GM19099 (cell line): ENCODE measurements around the gene CES5A.

ENCODE experiments used
- POLR2A ChIP-seq: IDR thresholded peaks from 3 replicates; pipeline ENCODE4 v1.6.1; 2011; ENCODE audit warnings: low read depth; ENCODE audit not compliant: insufficient read length; ENCODE audit errors: extremely low read depth

CES5A gene

GRCh38 chr16:55900616-55901393 is 25.6 kb upstream of the CES5A start:
- no peak for TF ChIP-seq POLR2A

GRCh38 chr16:55899857-55900256 is 24.7 kb upstream of the CES5A start:
- TF ChIP-seq POLR2A = no peak

GRCh38 chr16:55898592-55898991 is 23.4 kb upstream of the CES5A start:
- no peak for TF ChIP-seq POLR2A

DNA sequence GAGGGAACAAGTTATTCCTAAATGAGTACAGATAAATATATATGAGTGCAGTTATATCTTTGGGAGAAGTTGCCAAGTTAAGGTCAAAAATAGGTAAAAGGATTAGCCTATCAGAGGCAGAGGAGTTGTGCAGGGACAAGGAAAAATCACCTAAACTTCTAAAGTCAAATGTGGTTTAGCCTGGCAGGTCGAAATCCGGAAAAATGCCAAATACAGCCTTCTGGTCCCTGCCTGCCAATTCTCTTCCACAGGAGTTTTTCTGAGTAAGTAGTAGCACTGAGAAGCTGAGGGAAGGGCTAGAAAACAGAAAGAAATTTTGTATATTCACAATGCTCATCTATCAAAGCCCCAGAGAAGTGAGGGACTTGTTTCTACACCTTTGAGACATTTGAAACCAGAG is 17.6 kb upstream of the CES5A start:
- no peak for TF ChIP-seq POLR2A

DNA sequence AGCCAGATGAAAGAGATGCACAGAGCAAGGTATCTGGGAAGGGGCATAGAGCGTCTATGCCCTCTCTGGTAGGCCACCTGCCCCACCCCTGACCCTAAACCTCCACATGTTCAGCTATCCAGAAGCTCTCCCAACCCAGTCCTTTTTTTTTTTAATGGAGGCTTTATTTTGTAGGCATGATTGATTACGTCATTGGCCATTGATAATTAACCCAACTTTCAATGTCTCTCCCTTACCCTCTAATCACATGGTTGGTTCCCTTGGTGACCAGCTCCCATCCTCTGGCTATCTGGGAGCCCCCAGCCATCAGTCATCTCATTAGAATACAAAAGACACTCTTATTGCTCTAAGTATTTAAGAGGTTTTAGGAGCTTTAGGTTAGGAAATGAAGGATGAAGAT is 14.3 kb upstream of the CES5A start:
- no peak for TF ChIP-seq POLR2A

DNA sequence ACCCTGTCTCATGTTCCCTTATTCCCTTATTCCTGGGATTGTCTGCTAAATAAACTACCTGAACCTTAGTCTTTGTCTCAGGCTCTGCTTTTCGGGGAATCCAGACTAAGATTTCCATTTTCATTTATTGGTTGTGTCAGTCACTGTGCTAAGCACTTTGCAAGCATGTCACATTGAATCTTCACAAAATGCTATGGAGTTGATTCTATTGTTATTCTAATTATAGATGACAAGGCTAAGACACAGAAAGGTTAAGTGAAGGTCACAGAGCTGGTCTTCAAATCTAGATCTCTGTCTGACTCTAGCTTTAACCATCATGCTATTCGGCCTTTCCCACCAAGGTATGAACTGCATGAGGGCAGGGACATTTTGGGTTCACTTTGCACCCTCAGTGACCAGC is 13.4 kb upstream of the CES5A start:
- TF ChIP-seq POLR2A = no peak

DNA sequence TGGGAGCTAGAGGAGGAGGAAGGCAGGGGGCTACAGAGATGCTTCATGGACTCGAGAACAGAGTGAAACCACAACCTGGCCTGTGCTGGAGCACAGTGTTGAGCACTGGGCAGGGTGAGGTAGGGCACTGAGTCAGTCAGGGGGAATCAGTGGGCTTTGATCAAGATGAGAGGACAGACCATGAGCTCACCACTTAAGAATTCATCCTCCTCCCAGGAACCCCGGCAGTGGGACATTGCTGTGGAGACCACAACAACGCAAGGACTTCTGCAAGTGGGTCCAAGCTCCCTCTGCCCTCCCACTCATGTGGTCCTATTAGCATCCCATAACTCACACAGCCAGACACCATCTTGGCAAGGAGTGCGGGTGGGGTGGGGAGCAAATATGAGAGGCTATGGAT is 1.7 kb upstream of the CES5A start:
- no peak for TF ChIP-seq POLR2A

- no peak for TF ChIP-seq POLR2A
Measured at GRCh38 chr16:55873122-55873521, 2.1 kb downstream of the CES5A start.

- TF ChIP-seq POLR2A = no peak
Measured at GRCh38 chr16:55872130-55872529, 3.0 kb downstream of the CES5A start.

- TF ChIP-seq POLR2A = no peak
Measured at GRCh38 chr16:55871411-55872038, 3.6 kb downstream of the CES5A start.

- no peak for TF ChIP-seq POLR2A
Measured at GRCh38 chr16:55868980-55869379, 6.2 kb downstream of the CES5A start.

- TF ChIP-seq POLR2A = no peak
Measured at GRCh38 chr16:55868137-55868536, 7.0 kb downstream of the CES5A start.

DNA sequence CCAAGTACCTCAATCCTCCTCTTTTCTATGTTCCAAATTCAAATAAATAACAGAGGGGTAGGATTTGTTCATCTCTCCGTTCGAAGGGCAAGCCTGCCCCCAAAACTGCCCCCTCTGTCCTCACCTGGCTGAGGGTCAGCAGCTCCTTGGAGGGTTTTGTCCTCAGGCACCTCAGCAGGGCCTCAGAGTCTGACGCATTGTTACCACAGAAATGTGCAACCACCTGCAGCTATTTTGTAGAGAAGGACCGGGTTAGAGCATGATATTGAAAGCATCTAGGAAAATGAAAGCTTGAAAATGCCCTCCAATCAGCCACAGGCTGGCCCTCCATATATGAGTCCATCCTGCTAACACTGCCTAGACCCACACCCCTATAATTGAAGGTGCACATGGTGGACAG is 13.9 kb downstream of the CES5A start:
- no peak for TF ChIP-seq POLR2A

DNA sequence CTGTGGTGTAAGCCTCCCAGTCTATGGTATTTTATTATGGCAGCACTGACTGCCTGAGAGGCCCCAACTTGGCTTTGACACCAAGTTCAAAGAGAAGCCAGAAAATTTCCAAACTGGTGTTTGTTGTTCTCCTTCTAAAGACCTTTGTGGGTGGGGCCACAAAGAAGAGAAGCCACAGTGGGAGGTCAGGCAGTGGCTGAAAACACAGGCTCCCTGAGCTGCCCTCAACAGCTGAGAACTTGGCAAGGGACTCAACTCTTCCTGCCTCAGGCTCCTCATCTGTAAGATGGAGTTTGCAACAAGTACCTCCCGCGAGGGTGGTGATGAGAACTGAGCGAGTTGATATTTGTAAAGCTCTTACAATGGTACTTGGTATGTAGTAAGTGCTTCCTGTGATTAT is 18.2 kb downstream of the CES5A start:
- no peak for TF ChIP-seq POLR2A

- no peak for TF ChIP-seq POLR2A
Measured at GRCh38 chr16:55853114-55853513, 22.1 kb downstream of the CES5A start.

GRCh38 chr16:55849536-55849935 is 25.6 kb downstream of the CES5A start:
- no peak for TF ChIP-seq POLR2A
